HEK293 (cell line): ENCODE data around the gene ATP10D.

ENCODE experiments used
- CTCF ChIA-PET: fragments of 350-600 bp; formaldehyde crosslinking; extraction: SDS; loops from one replicate; lab custom pipeline; 2021; ENCODE audit warnings: antibody characterized with exemption; lab: Yijun Ruan, JAX
- POLR2A ChIA-PET: fragments of 300-600 bp; formaldehyde crosslinking; extraction: SDS; loops from one replicate; lab custom pipeline; 2020; ENCODE audit warnings: antibody characterized with exemption, inconsistent platforms; lab: Yijun Ruan, JAX
- H3K27ac ChIP-seq: fragments of 200-500 bp; sonication (Bioruptor generic); 2 replicates; pipeline ENCODE4 v1.5.1; 2014; ENCODE audit warnings: low read depth, low read length, control low read depth, inconsistent platforms; ENCODE audit errors: extremely low read depth
- H3K36me3 ChIP-seq, 2 experiments: fragments of 200-500 bp in 1 of 2; sonication (Bioruptor generic) in 1 of 2; 1 replicate in 1 of 2; 2 replicates in 1 of 2; pipeline ENCODE4 v1.5.1; 2014 to 2017; ENCODE audit warnings: inconsistent platforms in 2 of 2, low read length in 2 of 2; ENCODE audit not compliant: control insufficient read depth in 2 of 2, insufficient read depth in 1 of 2
- H3K4me1 ChIP-seq: fragments of 200-500 bp; sonication (Bioruptor generic); 2 replicates; pipeline ENCODE4 v1.5.1; 2014; ENCODE audit warnings: mild to moderate bottlenecking, low read length, inconsistent platforms; ENCODE audit not compliant: control insufficient read depth, insufficient read depth
- H3K4me3 ChIP-seq: 2 replicates; pipeline ENCODE4 v1.5.1; 2011; ENCODE audit warnings: low read depth, mild to moderate bottlenecking, control low read depth, low read length, moderate library complexity
- H3K9me3 ChIP-seq: fragments of 200-500 bp; sonication (Bioruptor generic); 2 replicates; pipeline ENCODE4 v1.5.1; 2014; ENCODE audit warnings: low read depth, low read length, inconsistent platforms; ENCODE audit not compliant: control insufficient read depth, insufficient read depth
- INSM2 ChIP-seq: fragments of 450-650 bp; formaldehyde crosslinking; IDR thresholded peaks from 2 replicates; pipeline ENCODE4 v1.5.1; 2016; ENCODE audit warnings: missing biosample characterization, missing genetic modification characterization
- KLF8 ChIP-seq: fragments of 450-650 bp; formaldehyde crosslinking; IDR thresholded peaks from 2 replicates; pipeline ENCODE4 v1.5.1; 2016; ENCODE audit warnings: missing biosample characterization, missing genetic modification characterization
- SETDB1 ChIP-seq: IDR thresholded peaks from one replicate; pipeline ENCODE4 v1.6.1; 2017; ENCODE audit warnings: mild to moderate bottlenecking, low read length, moderate library complexity, mixed read lengths; ENCODE audit not compliant: insufficient read length
- TSHZ1 ChIP-seq: fragments of 450-650 bp; formaldehyde crosslinking; IDR thresholded peaks from 2 replicates; pipeline ENCODE4 v1.5.1; 2016; ENCODE audit warnings: missing biosample characterization, missing genetic modification characterization, borderline replicate concordance
- WT1 ChIP-seq: fragments of 450-650 bp; formaldehyde crosslinking; IDR thresholded peaks from 2 replicates; pipeline ENCODE4 v1.5.1; 2016; ENCODE audit warnings: missing biosample characterization, missing genetic modification characterization
- ZBTB20 ChIP-seq: fragments of 450-650 bp; formaldehyde crosslinking; IDR thresholded peaks from 2 replicates; pipeline ENCODE4 v1.5.1; 2016; ENCODE audit warnings: missing biosample characterization, missing genetic modification characterization
- ZBTB6 ChIP-seq: fragments of 450-650 bp; formaldehyde crosslinking; IDR thresholded peaks from 2 replicates; pipeline ENCODE4 v1.5.1; 2017; ENCODE audit warnings: missing biosample characterization, missing genetic modification characterization
- ZBTB7A ChIP-seq: fragments of 450-650 bp; formaldehyde crosslinking; IDR thresholded peaks from 2 replicates; pipeline ENCODE4 v1.5.1; 2016; ENCODE audit warnings: low read depth, missing biosample characterization, missing genetic modification characterization
- ZNF10 ChIP-seq: fragments of 450-650 bp; formaldehyde crosslinking; IDR thresholded peaks from 2 replicates; pipeline ENCODE4 v1.5.1; 2017; ENCODE audit warnings: missing biosample characterization, missing genetic modification characterization
- ZNF114 ChIP-seq: fragments of 450-650 bp; formaldehyde crosslinking; IDR thresholded peaks from 2 replicates; pipeline ENCODE4 v1.5.0; 2017; ENCODE audit warnings: missing biosample characterization, missing genetic modification characterization
- ZNF133 ChIP-seq: fragments of 450-650 bp; formaldehyde crosslinking; IDR thresholded peaks from 2 replicates; pipeline ENCODE4 v1.5.1; 2016; ENCODE audit warnings: missing biosample characterization, missing genetic modification characterization
- ZNF274 ChIP-seq, 2 experiments: fragments of 200-500 bp in 1 of 2; fragments of 450-650 bp in 1 of 2; sonication (Bioruptor generic) in 1 of 2; formaldehyde crosslinking in 1 of 2; IDR thresholded peaks; 2 replicates each; pipeline versions ENCODE4 v1.5.1 to v1.6.1; 2014 to 2016; ENCODE audit warnings: borderline replicate concordance in 1 of 2, inconsistent platforms in 1 of 2, low read length in 1 of 2, missing biosample characterization in 1 of 2, missing genetic modification characterization in 1 of 2
- ZNF335 ChIP-seq: fragments of 450-650 bp; formaldehyde crosslinking; conservative IDR thresholded peaks from 2 replicates; pipeline ENCODE4 v1.5.1; 2016; ENCODE audit warnings: missing biosample characterization, missing genetic modification characterization
- ZNF426 ChIP-seq: fragments of 450-650 bp; formaldehyde crosslinking; IDR thresholded peaks from 2 replicates; pipeline ENCODE4 v1.5.1; 2017; ENCODE audit warnings: missing biosample characterization, missing genetic modification characterization, mild to moderate bottlenecking, inconsistent platforms, moderate library complexity
- ZNF473 ChIP-seq: fragments of 450-650 bp; formaldehyde crosslinking; IDR thresholded peaks from 2 replicates; pipeline ENCODE4 v1.5.1; 2017; ENCODE audit warnings: missing biosample characterization, missing genetic modification characterization
- ZNF521 ChIP-seq: fragments of 450-650 bp; formaldehyde crosslinking; IDR thresholded peaks from 2 replicates; pipeline ENCODE4 v1.5.1; 2017; ENCODE audit warnings: missing biosample characterization, mild to moderate bottlenecking, missing genetic modification characterization
- ZNF548 ChIP-seq: fragments of 450-650 bp; formaldehyde crosslinking; IDR thresholded peaks from 2 replicates; pipeline ENCODE4 v1.5.1; 2016; ENCODE audit warnings: missing biosample characterization, missing genetic modification characterization
- ZNF555 ChIP-seq: fragments of 450-650 bp; formaldehyde crosslinking; conservative IDR thresholded peaks from 2 replicates; pipeline ENCODE4 v1.5.1; 2017; ENCODE audit warnings: missing biosample characterization, mild to moderate bottlenecking, missing genetic modification characterization, inconsistent platforms
- ZNF621 ChIP-seq: fragments of 450-650 bp; formaldehyde crosslinking; IDR thresholded peaks from 2 replicates; pipeline ENCODE4 v1.5.1; 2017; ENCODE audit warnings: missing biosample characterization, missing genetic modification characterization
- ZNF677 ChIP-seq: fragments of 450-650 bp; IDR thresholded peaks from 2 replicates; pipeline ENCODE4 v1.5.0; 2018; ENCODE audit warnings: missing biosample characterization, mild to moderate bottlenecking, missing genetic modification characterization, moderate library complexity
- TF ChIP-seq, protein P1 (sequence below): fragments of 450-650 bp; formaldehyde crosslinking; IDR thresholded peaks from 2 replicates; pipeline ENCODE4 v1.5.1; 2016; ENCODE audit warnings: missing biosample characterization, missing genetic modification characterization
- TF ChIP-seq, protein P2 (sequence below): fragments of 450-650 bp; formaldehyde crosslinking; IDR thresholded peaks from 2 replicates; pipeline ENCODE4 v1.5.1; 2017; ENCODE audit warnings: missing biosample characterization, mild to moderate bottlenecking, missing genetic modification characterization, moderate library complexity
- TF ChIP-seq, protein P3 (sequence below): fragments of 450-650 bp; formaldehyde crosslinking; IDR thresholded peaks from 2 replicates; pipeline ENCODE4 v1.5.1; 2016; ENCODE audit warnings: missing biosample characterization, missing genetic modification characterization
- TF ChIP-seq, protein P4 (sequence below): fragments of 450-650 bp; formaldehyde crosslinking; IDR thresholded peaks from 2 replicates; pipeline ENCODE4 v1.5.1; 2016; ENCODE audit warnings: missing biosample characterization, missing genetic modification characterization

Gene ATP10D

DNA sequence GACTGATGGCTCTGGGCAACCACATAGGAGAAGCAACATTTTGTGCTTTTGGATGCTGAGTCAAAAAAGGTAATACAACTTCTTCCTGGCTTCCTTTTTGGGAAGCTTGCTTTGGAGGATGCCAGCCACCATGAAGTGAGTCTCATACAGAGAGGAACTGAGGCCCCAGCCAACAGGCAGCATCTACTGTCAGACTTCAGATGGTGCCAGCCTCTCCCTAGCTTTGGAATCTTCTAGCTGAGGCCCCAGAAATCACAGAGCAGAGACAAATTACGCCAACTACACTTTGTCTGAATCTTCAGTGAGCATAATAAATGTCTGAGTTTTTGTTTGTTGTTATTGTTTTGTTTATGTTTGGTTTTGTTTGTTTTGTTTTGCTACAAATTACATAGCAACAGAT is 136.1 kb downstream of the ATP10D start:
- POLR2A ChIA-PET: no interaction called here
- Histone ChIP-seq H3K27ac (no peak overlapping the region), H3K4me1 (no peaks in the 10 kb centered on the region), H3K4me3 (no peak overlapping the region), H3K9me3 (no peaks in the 10 kb centered on the region), H3K36me3 (no peaks in the 10 kb centered on the region)
- CTCF ChIA-PET: no interaction called here
- no peak for TF ChIP-seq ZNF114 (tag by site-specific recombination)
- TF ChIP-seq ZNF335 (tag by site-specific recombination): no peak
- TF ChIP-seq, protein P1, sequence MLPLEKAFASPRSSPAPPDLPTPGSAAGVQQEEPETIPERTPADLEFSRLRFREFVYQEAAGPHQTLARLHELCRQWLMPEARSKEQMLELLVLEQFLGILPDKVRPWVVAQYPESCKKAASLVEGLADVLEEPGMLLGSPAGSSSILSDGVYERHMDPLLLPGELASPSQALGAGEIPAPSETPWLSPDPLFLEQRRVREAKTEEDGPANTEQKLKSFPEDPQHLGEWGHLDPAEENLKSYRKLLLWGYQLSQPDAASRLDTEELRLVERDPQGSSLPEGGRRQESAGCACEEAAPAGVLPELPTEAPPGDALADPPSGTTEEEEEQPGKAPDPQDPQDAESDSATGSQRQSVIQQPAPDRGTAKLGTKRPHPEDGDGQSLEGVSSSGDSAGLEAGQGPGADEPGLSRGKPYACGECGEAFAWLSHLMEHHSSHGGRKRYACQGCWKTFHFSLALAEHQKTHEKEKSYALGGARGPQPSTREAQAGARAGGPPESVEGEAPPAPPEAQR (tag by site-specific recombination): no peak
- TF ChIP-seq, protein P2, sequence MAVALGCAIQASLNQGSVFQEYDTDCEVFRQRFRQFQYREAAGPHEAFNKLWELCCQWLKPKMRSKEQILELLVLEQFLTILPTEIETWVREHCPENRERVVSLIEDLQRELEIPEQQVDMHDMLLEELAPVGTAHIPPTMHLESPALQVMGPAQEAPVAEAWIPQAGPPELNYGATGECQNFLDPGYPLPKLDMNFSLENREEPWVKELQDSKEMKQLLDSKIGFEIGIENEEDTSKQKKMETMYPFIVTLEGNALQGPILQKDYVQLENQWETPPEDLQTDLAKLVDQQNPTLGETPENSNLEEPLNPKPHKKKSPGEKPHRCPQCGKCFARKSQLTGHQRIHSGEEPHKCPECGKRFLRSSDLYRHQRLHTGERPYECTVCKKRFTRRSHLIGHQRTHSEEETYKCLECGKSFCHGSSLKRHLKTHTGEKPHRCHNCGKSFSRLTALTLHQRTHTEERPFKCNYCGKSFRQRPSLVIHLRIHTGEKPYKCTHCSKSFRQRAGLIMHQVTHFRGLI: no peak
- no peak for TF ChIP-seq ZBTB20 (tag by site-specific recombination)
- no peak for TF ChIP-seq ZBTB6 (tag by site-specific recombination)
- TF ChIP-seq ZNF133 (tag by site-specific recombination): no peak

DNA sequence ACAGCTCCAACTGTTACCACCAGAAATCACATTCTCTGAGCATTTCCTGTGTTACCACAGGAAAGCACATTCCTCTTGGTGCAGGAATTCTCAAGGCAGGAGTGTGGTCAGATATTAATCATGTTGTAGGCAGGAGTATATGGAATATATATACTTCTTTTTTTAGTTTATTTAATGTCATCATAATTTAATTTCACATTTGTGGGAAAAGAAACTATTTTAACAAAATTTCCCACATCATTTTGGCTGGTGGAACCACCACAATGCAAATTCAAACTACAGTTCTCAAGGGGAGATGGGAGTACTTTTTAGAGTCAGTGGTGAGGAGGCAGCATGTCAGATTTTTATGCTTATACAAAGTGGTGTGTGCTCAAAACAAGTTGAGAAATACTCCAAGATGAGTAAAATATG is 139.0 kb downstream of the ATP10D start:
- POLR2A ChIA-PET: no interaction called here
- CTCF ChIA-PET: no interaction called here
- Histone ChIP-seq H3K27ac (no peak overlapping the region), H3K4me3 (no peak overlapping the region), H3K9me3 (no peaks in the 10 kb centered on the region), H3K4me1 (no peaks in the 10 kb centered on the region), H3K36me3 (no peaks in the 10 kb centered on the region)
- TF ChIP-seq KLF8: no peak
- TF ChIP-seq, protein P3, sequence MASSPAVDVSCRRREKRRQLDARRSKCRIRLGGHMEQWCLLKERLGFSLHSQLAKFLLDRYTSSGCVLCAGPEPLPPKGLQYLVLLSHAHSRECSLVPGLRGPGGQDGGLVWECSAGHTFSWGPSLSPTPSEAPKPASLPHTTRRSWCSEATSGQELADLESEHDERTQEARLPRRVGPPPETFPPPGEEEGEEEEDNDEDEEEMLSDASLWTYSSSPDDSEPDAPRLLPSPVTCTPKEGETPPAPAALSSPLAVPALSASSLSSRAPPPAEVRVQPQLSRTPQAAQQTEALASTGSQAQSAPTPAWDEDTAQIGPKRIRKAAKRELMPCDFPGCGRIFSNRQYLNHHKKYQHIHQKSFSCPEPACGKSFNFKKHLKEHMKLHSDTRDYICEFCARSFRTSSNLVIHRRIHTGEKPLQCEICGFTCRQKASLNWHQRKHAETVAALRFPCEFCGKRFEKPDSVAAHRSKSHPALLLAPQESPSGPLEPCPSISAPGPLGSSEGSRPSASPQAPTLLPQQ (tag by site-specific recombination): no peak
- TF ChIP-seq ZNF677: no peak
- TF ChIP-seq ZNF521 (tag by site-specific recombination): no peak
- no peak for TF ChIP-seq ZNF548
- TF ChIP-seq ZNF473 (tag by site-specific recombination): no peak
- no peak for TF ChIP-seq ZNF555 (tag by site-specific recombination)
- no peak for TF ChIP-seq WT1 (tag by site-specific recombination)
- TF ChIP-seq, protein P4, sequence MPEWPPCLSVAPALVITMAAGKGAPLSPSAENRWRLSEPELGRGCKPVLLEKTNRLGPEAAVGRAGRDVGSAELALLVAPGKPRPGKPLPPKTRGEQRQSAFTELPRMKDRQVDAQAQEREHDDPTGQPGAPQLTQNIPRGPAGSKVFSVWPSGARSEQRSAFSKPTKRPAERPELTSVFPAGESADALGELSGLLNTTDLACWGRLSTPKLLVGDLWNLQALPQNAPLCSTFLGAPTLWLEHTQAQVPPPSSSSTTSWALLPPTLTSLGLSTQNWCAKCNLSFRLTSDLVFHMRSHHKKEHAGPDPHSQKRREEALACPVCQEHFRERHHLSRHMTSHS (tag by site-specific recombination): no peak
- TF ChIP-seq TSHZ1 (tag by site-specific recombination): no peak
- TF ChIP-seq INSM2 (tag by site-specific recombination): no peak
- no peak for TF ChIP-seq SETDB1
- TF ChIP-seq ZNF335 (tag by site-specific recombination): no peak
- TF ChIP-seq ZBTB7A: no peak
- TF ChIP-seq ZNF426 (tag by site-specific recombination): no peak
- TF ChIP-seq ZNF621 (tag by site-specific recombination): no peak
- no peak for TF ChIP-seq ZNF10 (tag by site-specific recombination)
- TF ChIP-seq ZNF274 (IDR thresholded peaks at IDR 0.05; ENCODE audit: low read length): no peak
- TF ChIP-seq ZNF274 (tag by site-specific recombination; IDR thresholded peaks at IDR 0.05; ENCODE audit: borderline replicate concordance): no peak
- TF ChIP-seq, all 188 proteins: peak for 0
